Ovary (tissue), 3 donors: ENCODE measurements around the gene MCIDAS.

ENCODE experiments used
- CTCF ChIP-seq, 3 donors: fragments of 450-650 bp in 2 of 3; fragments of 200-600 bp in 1 of 3; IDR thresholded peaks; one replicate each; pipeline versions ENCODE4 v1.5.1 to v1.8.0; 2016 to 2022; ENCODE audit warnings: antibody characterized with exemption in 3 of 3, mild to moderate bottlenecking in 1 of 3
- EP300 ChIP-seq: sonication (generic); formaldehyde crosslinking; IDR thresholded peaks from one replicate; pipeline ENCODE4 v1.6.1; 2017; ENCODE audit warnings: antibody characterized with exemption
- donor health status: DM: no; HTN: no; CAD: no.

GRCh38 chr5:55232985-55233928 lies 6.1 kb upstream of the MCIDAS start, which contains the start of gene CCNO:
- no peak for TF ChIP-seq CTCF (IDR thresholded peaks at IDR 0.05)
- TF ChIP-seq EP300: no peak
